HG02981 (cell line): ENCODE results near the gene GJB5.

Experiments used
- ATAC-seq: cut with Tn5 transposase; IDR thresholded peaks from one replicate; pipeline ENCODE4 v1.9.1; 2021; ENCODE audit warnings: mild to moderate bottlenecking, moderate library complexity; ENCODE audit not compliant: unreplicated experiment

The GJB5 gene

DNA sequence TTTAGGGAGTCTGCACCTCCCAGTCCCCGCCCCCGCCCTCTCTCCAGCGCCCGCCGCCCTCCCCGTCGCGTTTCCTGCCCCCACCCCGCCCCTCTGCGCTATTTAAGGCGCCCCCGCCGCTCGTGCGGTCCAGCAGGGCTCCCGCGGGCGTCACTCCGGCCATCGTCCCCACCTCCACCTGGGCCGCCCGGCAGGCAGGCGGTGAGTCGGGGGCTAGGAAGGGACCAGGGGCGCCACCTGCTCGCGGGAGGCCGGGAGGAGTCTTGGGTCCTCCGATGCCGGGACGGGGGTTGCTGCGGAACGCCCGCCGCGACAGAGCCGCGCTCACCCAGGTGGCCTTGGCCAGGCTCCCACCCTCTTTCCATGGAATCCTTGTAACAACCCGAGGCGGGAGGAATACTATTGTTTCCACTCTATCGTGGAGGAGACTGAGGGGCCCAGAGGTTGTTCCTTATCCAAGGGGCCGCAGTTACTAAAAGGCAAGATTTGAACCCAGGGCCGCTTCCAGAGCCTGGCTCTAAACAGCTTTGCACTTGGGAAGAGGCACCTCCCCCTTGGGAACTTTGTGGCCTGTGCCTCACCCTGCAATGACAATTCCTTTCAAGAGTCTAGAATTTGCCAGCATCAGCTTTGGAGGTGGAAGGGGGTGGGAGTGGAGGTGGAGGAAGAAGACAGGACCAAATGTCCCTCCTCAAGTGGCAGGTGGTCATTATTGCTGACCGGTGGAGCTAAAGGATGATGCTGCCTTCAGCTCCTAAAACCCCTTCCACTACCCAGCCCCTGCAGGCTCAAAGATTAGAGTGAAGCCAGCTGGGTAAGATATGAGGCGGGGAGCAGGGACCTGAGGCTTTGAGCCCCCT, 38.3 kb downstream of the GJB5 start, which contains the start of gene GJA4:
TSS of gene GJA4 (plus strand) at position 132 of the 860 bp plus-strand sequence. CDS start 1,215 bp downstream, outside the sequence.
- ATAC-seq = no peak

DNA sequence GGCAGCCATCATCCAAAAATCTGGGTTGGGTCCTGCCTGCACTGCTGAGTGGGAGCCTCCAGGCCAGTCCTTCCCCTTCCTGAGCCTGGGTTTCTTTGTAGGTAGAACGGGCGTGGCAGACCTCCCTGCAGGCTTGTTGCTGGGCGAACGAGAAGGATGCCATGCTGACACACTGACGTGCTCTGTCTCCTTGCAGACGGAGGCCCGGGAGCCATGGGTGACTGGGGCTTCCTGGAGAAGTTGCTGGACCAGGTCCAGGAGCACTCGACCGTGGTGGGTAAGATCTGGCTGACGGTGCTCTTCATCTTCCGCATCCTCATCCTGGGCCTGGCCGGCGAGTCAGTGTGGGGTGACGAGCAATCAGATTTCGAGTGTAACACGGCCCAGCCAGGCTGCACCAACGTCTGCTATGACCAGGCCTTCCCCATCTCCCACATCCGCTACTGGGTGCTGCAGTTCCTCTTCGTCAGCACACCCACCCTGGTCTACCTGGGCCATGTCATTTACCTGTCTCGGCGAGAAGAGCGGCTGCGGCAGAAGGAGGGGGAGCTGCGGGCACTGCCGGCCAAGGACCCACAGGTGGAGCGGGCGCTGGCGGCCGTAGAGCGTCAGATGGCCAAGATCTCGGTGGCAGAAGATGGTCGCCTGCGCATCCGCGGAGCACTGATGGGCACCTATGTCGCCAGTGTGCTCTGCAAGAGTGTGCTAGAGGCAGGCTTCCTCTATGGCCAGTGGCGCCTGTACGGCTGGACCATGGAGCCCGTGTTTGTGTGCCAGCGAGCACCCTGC, 39.3 kb downstream of the GJB5 start:
- ATAC-seq = no peak

- ATAC-seq = no peak
These were observed 39.9 kb downstream of the GJB5 start for GRCh38 chr1:34794790-34795180.

- no peak for ATAC-seq
These were observed 41.1 kb downstream of the GJB5 start for GRCh38 chr1:34795916-34796315.

GRCh38 chr1:34796990-34797389, 42.1 kb downstream of the GJB5 start:
- no peak for ATAC-seq

DNA sequence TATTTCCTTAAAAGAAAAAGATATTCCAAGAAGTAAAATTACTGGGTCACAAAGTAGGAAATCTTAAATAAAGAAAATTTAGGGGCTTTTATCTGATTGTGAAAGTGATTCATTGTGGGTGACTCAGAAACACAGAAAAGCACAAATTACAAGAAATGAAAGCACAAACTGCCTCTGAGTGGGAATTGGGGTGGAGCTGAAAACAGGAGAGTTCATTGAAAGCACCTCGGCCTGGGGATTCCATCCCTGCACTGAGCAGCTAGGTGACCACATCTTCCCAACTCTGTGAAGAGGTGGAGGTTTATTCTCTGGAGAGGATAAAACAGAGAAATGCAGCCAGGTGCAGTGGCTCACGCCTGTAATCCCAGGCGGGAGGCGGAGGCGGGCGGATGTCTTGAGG, 45.4 kb downstream of the GJB5 start:
- no peak for ATAC-seq

GRCh38 chr1:34803770-34804169, 48.9 kb downstream of the GJB5 start:
- ATAC-seq = no peak

- ATAC-seq = no peak
These were observed 51.5 kb downstream of the GJB5 start for GRCh38 chr1:34806396-34806795.
